HEK293T (cell line): Measurements from ENCODE around the gene PIGR.

Experiments
- ELF4 ChIP-seq: fragments of 450-650 bp; IDR thresholded peaks from 2 replicates; pipeline ENCODE4 v1.6.1; 2017; ENCODE audit warnings: antibody characterized with exemption
- FOXA1 ChIP-seq: fragments of 450-650 bp; IDR thresholded peaks from 2 replicates; pipeline ENCODE4 v1.6.1; 2016; ENCODE audit warnings: mild to moderate bottlenecking
- HDGF ChIP-seq: fragments of 450-650 bp; IDR thresholded peaks from 2 replicates; pipeline ENCODE4 v1.6.1; 2017; ENCODE audit warnings: antibody characterized with exemption, borderline replicate concordance
- PKNOX1 ChIP-seq: fragments of 450-650 bp; IDR thresholded peaks from 2 replicates; pipeline ENCODE4 v1.6.1; 2016
- SUZ12 ChIP-seq: fragments of 450-650 bp; IDR thresholded peaks from 2 replicates; pipeline ENCODE4 v1.6.1; 2016; ENCODE audit warnings: mild to moderate bottlenecking

DNA sequence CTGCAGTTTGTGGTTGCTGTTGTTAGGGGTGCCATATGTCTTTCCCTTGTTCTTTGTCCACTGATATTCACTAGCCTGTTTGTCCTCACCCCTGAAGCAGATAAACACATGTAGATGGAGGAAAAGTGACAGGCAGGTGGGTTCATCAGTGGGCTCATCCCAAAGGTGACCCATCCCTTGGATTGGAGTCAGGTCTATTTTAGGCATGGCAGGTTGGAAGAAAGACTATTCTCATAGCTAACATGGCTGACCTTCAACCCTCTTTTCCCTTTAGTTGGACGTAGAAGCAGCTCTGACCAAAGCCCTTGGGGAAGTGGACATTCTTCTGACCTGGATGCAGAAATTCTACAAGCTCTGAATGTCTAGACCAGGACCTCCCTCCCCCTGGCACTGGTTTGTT lies 43.6 kb downstream of the PIGR start:
- TF ChIP-seq HDGF (no peak), ELF4 (no peak), SUZ12 (no peak), FOXA1 (no peak), PKNOX1 (no peak)
